CD4-positive, alpha-beta T cell (primary cell): ENCODE data around the gene HHAT. TPM values are rescaled to one million over a fixed set of nuclear protein-coding genes. Genes with fewer than 3 reads are reported as not detected.

Experiments used
- ATAC-seq: fragments of 200-7000 bp; cut with Tn5 transposase; one replicate; pipeline ENCODE4 v1.10.0; 2022; ENCODE audit warnings: mild to moderate bottlenecking; ENCODE audit not compliant: poor library complexity
- CTCF ChIA-PET: fragments of 350-600 bp; sonication (Branson Sonifier 250); formaldehyde crosslinking; loops from one replicate; lab custom pipeline; 2021; ENCODE audit warnings: antibody characterized with exemption, inconsistent platforms; lab: Charles Lee
- POLR2A ChIA-PET: fragments of 350-600 bp; sonication (Branson Sonifier 250); formaldehyde crosslinking; loops from one replicate; lab custom pipeline; 2021; ENCODE audit warnings: antibody characterized with exemption, inconsistent platforms; lab: Charles Lee
- DNase-seq, 14 experiments: peaks; one replicate each; pipeline ENCODE4 v3.0.0-alpha.2; 2013 to 2020; ENCODE audit warnings: mixed read lengths in 2 of 14
- H3K27ac ChIP-seq, 2 donors: one replicate each; pipeline versions ENCODE4 v1.5.1 to v1.7.0; 2013; ENCODE audit warnings: low read length in 2 of 2, low read depth in 1 of 2, mild to moderate bottlenecking in 1 of 2
- H3K27me3 ChIP-seq, 2 experiments: 1 replicate in 1 of 2; 2 replicates in 1 of 2; pipeline versions ENCODE4 v1.6.1 to v1.7.0; 2013; ENCODE audit warnings: low read length in 2 of 2, control low read depth in 1 of 2, mild to moderate bottlenecking in 1 of 2, moderate library complexity in 1 of 2; ENCODE audit not compliant: insufficient read depth in 2 of 2, control insufficient read depth in 1 of 2
- H3K36me3 ChIP-seq: one replicate; pipeline ENCODE4 v1.6.1; 2013; ENCODE audit warnings: low read length, control low read depth; ENCODE audit not compliant: insufficient read depth
- H3K4me1 ChIP-seq: one replicate; pipeline ENCODE4 v1.6.1; 2013; ENCODE audit warnings: low read length, control low read depth; ENCODE audit not compliant: insufficient read depth
- H3K4me3 ChIP-seq: one replicate; pipeline ENCODE4 v1.5.1; 2013; ENCODE audit warnings: mild to moderate bottlenecking, low read length, moderate library complexity
- H3K9me3 ChIP-seq, 2 experiments: 1 replicate in 1 of 2; 2 replicates in 1 of 2; pipeline versions ENCODE4 v1.6.1 to v1.7.0; 2013; ENCODE audit warnings: low read length in 2 of 2, mild to moderate bottlenecking in 2 of 2, control low read depth in 1 of 2, moderate library complexity in 1 of 2; ENCODE audit not compliant: control insufficient read depth in 1 of 2, insufficient read depth in 1 of 2
- H3K27ac Mint-ChIP-seq: one replicate; pipeline ENCODE4 v1.8.0; 2020; ENCODE audit warnings: mixed read lengths
- H3K27me3 Mint-ChIP-seq: one replicate; pipeline ENCODE4 v1.8.0; 2021; ENCODE audit warnings: mixed read lengths
- H3K36me3 Mint-ChIP-seq: one replicate; pipeline ENCODE4 v1.8.0; 2021; ENCODE audit warnings: low read depth, mixed read lengths
- H3K4me1 Mint-ChIP-seq: one replicate; pipeline ENCODE4 v1.8.0; 2021; ENCODE audit warnings: low read depth, mixed read lengths
- H3K4me3 Mint-ChIP-seq: one replicate; pipeline ENCODE4 v1.8.0; 2020; ENCODE audit warnings: mild to moderate bottlenecking, mixed read lengths
- H3K9me3 Mint-ChIP-seq: one replicate; pipeline ENCODE4 v1.8.0; 2020; ENCODE audit warnings: mixed read lengths
- CTCF ChIP-seq: fragments of 200-600 bp; IDR thresholded peaks from one replicate; pipeline ENCODE4 v1.8.0; 2022; ENCODE audit warnings: antibody characterized with exemption, mild to moderate bottlenecking
- intact Hi-C, 2 experiments: fragments of 100-400 bp; cut with DNase I in 1 of 2; cut with micrococcal nuclease in 1 of 2; formaldehyde crosslinking; loops; one replicate each; pipeline versions ENCODE4 v1.15.1 to v1.9.0; 2023 to 2025; cut with DNase I, micrococcal nuclease
- total RNA-seq, 174 experiments: library from RNA in 2 of 174; stranded (reverse) in 2 of 174; gene quantifications; one replicate each; pipeline ENCODE4 v1.2.3 and lab custom pipeline; 2021 to 2026

The HHAT gene
- total RNA-seq, 2 experiments from 2014 or later: 3.1 to 3.3 TPM

- ATAC-seq (no peak), DNase-seq (no peak)
- Histone ChIP-seq H3K27ac (no peak overlapping the region), H3K27me3 (no peaks in the 10 kb centered on the region), H3K4me3 (no peak overlapping the region), H3K36me3 (no peaks in the 10 kb centered on the region), H3K9me3 (no peaks in the 10 kb centered on the region), H3K4me1 (no peaks in the 10 kb centered on the region)
- intact Hi-C loops: no loop called here
- no peak overlapping the region for H3K4me3 Mint-ChIP-seq
- H3K27me3 Mint-ChIP-seq: no peaks in the 10 kb centered on the region
- ChIA-PET POLR2A (no interaction called here), CTCF (no interaction called here)
- H3K9me3 Mint-ChIP-seq: no peaks in the 10 kb centered on the region
- no peak for TF ChIP-seq CTCF
- no peaks in the 10 kb centered on the region for H3K36me3 Mint-ChIP-seq
- H3K27ac Mint-ChIP-seq: no peak overlapping the region
- H3K4me1 Mint-ChIP-seq: no peaks in the 10 kb centered on the region
Measured at GRCh38 chr1:210684466-210685294, 356.0 kb downstream of the HHAT start.

GRCh38 chr1:210685295-210685650 lies 356.6 kb downstream of the HHAT start:
- Histone ChIP-seq H3K4me3 (no peak overlapping the region), H3K4me1 (no peaks in the 10 kb centered on the region), H3K9me3 (no peaks in the 10 kb centered on the region), H3K36me3 (no peaks in the 10 kb centered on the region), H3K27ac (no peak overlapping the region), H3K27me3 (no peaks in the 10 kb centered on the region)
- TF ChIP-seq CTCF: no peak
- POLR2A ChIA-PET: no interaction called here
- DNase-seq (no peak), ATAC-seq (no peak)
- Mint-ChIP-seq H3K4me3 (no peak overlapping the region), H3K9me3 (no peaks in the 10 kb centered on the region), H3K27me3 (no peaks in the 10 kb centered on the region), H3K27ac (no peak overlapping the region), H3K36me3 (no peaks in the 10 kb centered on the region), H3K4me1 (no peaks in the 10 kb centered on the region)
- CTCF ChIA-PET: no interaction called here
- intact Hi-C loops: no loop called here

- Histone ChIP-seq H3K36me3 (no peaks in the 10 kb centered on the region), H3K4me1 (no peaks in the 10 kb centered on the region), H3K27ac (no peak overlapping the region), H3K9me3 (no peaks in the 10 kb centered on the region), H3K27me3 (no peaks in the 10 kb centered on the region), H3K4me3 (no peak overlapping the region)
- Mint-ChIP-seq H3K36me3 (no peaks in the 10 kb centered on the region), H3K27ac (no peak overlapping the region), H3K9me3 (no peaks in the 10 kb centered on the region), H3K4me3 (no peak overlapping the region), H3K27me3 (no peaks in the 10 kb centered on the region), H3K4me1 (no peaks in the 10 kb centered on the region)
- ATAC-seq (no peak), DNase-seq (no peak)
- intact Hi-C loops: no loop called here
- no peak for TF ChIP-seq CTCF
- ChIA-PET CTCF (no interaction called here), POLR2A (no interaction called here)
Measured at GRCh38 chr1:210686841-210687240, 358.1 kb downstream of the HHAT start.
